IMR-90 (cell line): ENCODE data around the gene ENDOD1. TPM values are rescaled to one million over a fixed set of nuclear protein-coding genes. Genes with fewer than 3 reads are reported as not detected.

Experiments used
- ATAC-seq: fragments of 200-7000 bp; cut with Tn5 transposase; 2 replicates; pipeline ENCODE4 v1.9.1; 2020; ENCODE audit warnings: low read depth, mild to moderate bottlenecking, moderate library complexity
- BruUV-seq: library from RNA; stranded (reverse); fragments of 400-500 nt; replicated peaks from 2 replicates; lab custom pipeline; 2021; lab: Mats Ljungman, UMichigan
- CTCF ChIA-PET: fragments of 300-600 bp; formaldehyde crosslinking; extraction: SDS; loops from one replicate; lab custom pipeline; 2021; ENCODE audit warnings: antibody characterized with exemption; lab: Yijun Ruan, JAX
- POLR2A ChIA-PET: fragments of 300-600 bp; sonication (Branson Sonifier 250); formaldehyde crosslinking; loops from one replicate; lab custom pipeline; 2022; ENCODE audit warnings: antibody characterized with exemption; ENCODE audit not compliant: unreplicated experiment; lab: Charles Lee
- DNase-seq: peaks from one replicate; pipeline ENCODE4 v3.0.0; 2013
- H2AFZ ChIP-seq: replicated peaks from 2 replicates; pipeline ENCODE3; 2013; ENCODE audit warnings: low read length, mild to moderate bottlenecking; ENCODE audit not compliant: poor library complexity
- H2AK5ac ChIP-seq: 2 replicates; pipeline ENCODE4 v1.6.1; 2013; ENCODE audit warnings: low read depth, low read length, inconsistent platforms
- H2AK9ac ChIP-seq: replicated peaks from 2 replicates; pipeline ENCODE3; 2013; ENCODE audit warnings: mild to moderate bottlenecking, low read depth, low read length, moderate library complexity; ENCODE audit not compliant: poor library complexity
- H2BK120ac ChIP-seq: 2 replicates; pipeline ENCODE4 v1.6.1; 2013; ENCODE audit warnings: low read depth, low read length, inconsistent platforms
- H2BK15ac ChIP-seq: 3 replicates; pipeline ENCODE4 v1.6.1; 2013; ENCODE audit warnings: low read depth, low read length, inconsistent platforms
- H2BK20ac ChIP-seq: 2 replicates; pipeline ENCODE4 v1.6.1; 2013; ENCODE audit warnings: low read depth, mild to moderate bottlenecking, inconsistent platforms, low read length, moderate library complexity
- H2BK5ac ChIP-seq: 2 replicates; pipeline ENCODE4 v1.6.1; 2013; ENCODE audit warnings: mild to moderate bottlenecking, low read depth, low read length, inconsistent platforms; ENCODE audit not compliant: poor library complexity, severe bottlenecking
- H3K14ac ChIP-seq: replicated peaks from 2 replicates; pipeline ENCODE4 v1.6.1; 2013; ENCODE audit warnings: low read depth, low read length, inconsistent platforms
- H3K18ac ChIP-seq: 2 replicates; pipeline ENCODE4 v1.6.1; 2013; ENCODE audit warnings: low read depth, low read length, control low read depth
- H3K23ac ChIP-seq: 2 replicates; pipeline ENCODE4 v1.6.1; 2013; ENCODE audit warnings: low read depth, low read length, inconsistent platforms
- H3K27ac ChIP-seq: 2 replicates; pipeline ENCODE4 v1.5.1; 2013; ENCODE audit warnings: mild to moderate bottlenecking, control low read depth, low read length; ENCODE audit not compliant: insufficient read depth
- H3K27me3 ChIP-seq: 2 replicates; pipeline ENCODE4 v1.6.1; 2013; ENCODE audit warnings: low read length; ENCODE audit not compliant: control insufficient read depth, insufficient read depth
- H3K36me3 ChIP-seq: 2 replicates; pipeline ENCODE4 v1.6.1; 2013; ENCODE audit warnings: low read length, mixed read lengths; ENCODE audit not compliant: control insufficient read depth, insufficient read depth
- H3K4ac ChIP-seq: 2 replicates; pipeline ENCODE4 v1.6.1; 2013; ENCODE audit warnings: low read depth, low read length, inconsistent platforms
- H3K4me1 ChIP-seq: 2 replicates; pipeline ENCODE4 v1.6.1; 2013; ENCODE audit warnings: low read length, mixed read lengths; ENCODE audit not compliant: control insufficient read depth, insufficient read depth
- H3K4me2 ChIP-seq: 2 replicates; pipeline ENCODE4 v1.6.1; 2013; ENCODE audit warnings: low read depth, mild to moderate bottlenecking, control low read depth, low read length, moderate library complexity
- H3K4me3 ChIP-seq: 2 replicates; pipeline ENCODE4 v1.5.1; 2013; ENCODE audit warnings: low read depth, mild to moderate bottlenecking, control low read depth, low read length, moderate library complexity; ENCODE audit not compliant: insufficient read depth
- H3K56ac ChIP-seq: 2 replicates; pipeline ENCODE4 v1.6.1; 2013; ENCODE audit warnings: low read length, inconsistent platforms; ENCODE audit not compliant: insufficient read depth; ENCODE audit errors: extremely low read depth
- H3K79me1 ChIP-seq, 2 experiments: 2 replicates each; pipeline ENCODE4 v1.6.1; 2013; ENCODE audit warnings: low read length in 2 of 2, inconsistent platforms in 1 of 2, low read depth in 1 of 2
- H3K9ac ChIP-seq: 2 replicates; pipeline ENCODE4 v1.6.1; 2013; ENCODE audit warnings: low read depth, low read length, control low read depth
- H3K9me1 ChIP-seq: 2 replicates; pipeline ENCODE4 v1.6.1; 2013; ENCODE audit warnings: low read length, inconsistent platforms; ENCODE audit not compliant: insufficient read depth
- H3K9me3 ChIP-seq: 2 replicates; pipeline ENCODE4 v1.6.1; 2013; ENCODE audit warnings: low read length; ENCODE audit not compliant: control insufficient read depth, insufficient read depth
- H4K20me1 ChIP-seq: 2 replicates; pipeline ENCODE4 v1.6.1; 2013; ENCODE audit warnings: low read length, inconsistent platforms; ENCODE audit not compliant: insufficient read depth
- H4K5ac ChIP-seq: 2 replicates; pipeline ENCODE4 v1.6.1; 2013; ENCODE audit warnings: mild to moderate bottlenecking, low read depth, low read length, control low read depth
- H4K8ac ChIP-seq, 2 experiments: 2 replicates each; pipeline ENCODE4 v1.6.1; 2013; ENCODE audit warnings: low read depth in 2 of 2, low read length in 2 of 2, control low read depth in 1 of 2, inconsistent platforms in 1 of 2
- H4K91ac ChIP-seq: 2 replicates; pipeline ENCODE4 v1.6.1; 2013; ENCODE audit warnings: low read depth, low read length, inconsistent platforms; ENCODE audit not compliant: insufficient read depth
- BHLHE40 ChIP-seq: fragments of 150-350 bp; IDR thresholded peaks from 2 replicates; pipeline ENCODE4 v1.6.1; 2016; ENCODE audit warnings: mild to moderate bottlenecking, low read depth, low read length
- CEBPB ChIP-seq: IDR thresholded peaks from 2 replicates; pipeline ENCODE4 v1.6.1; 2012; ENCODE audit warnings: low read depth, low read length, improper control_type of control experiment
- CHD1 ChIP-seq: IDR thresholded peaks from 2 replicates; pipeline ENCODE4 v1.6.1; 2012; ENCODE audit warnings: low read depth, low read length, improper control_type of control experiment
- FOS ChIP-seq: fragments of 150-350 bp; IDR thresholded peaks from 2 replicates; pipeline ENCODE4 v1.6.1; 2016; ENCODE audit warnings: low read depth, low read length
- MAFK ChIP-seq: IDR thresholded peaks from 2 replicates; pipeline ENCODE4 v1.6.1; 2012; ENCODE audit warnings: low read depth, low read length, improper control_type of control experiment
- MAZ ChIP-seq: IDR thresholded peaks from 2 replicates; pipeline ENCODE4 v1.6.1; 2012; ENCODE audit warnings: low read depth, mild to moderate bottlenecking, low read length, improper control_type of control experiment, moderate library complexity, borderline replicate concordance
- MXI1 ChIP-seq: IDR thresholded peaks from 2 replicates; pipeline ENCODE4 v1.6.1; 2012; ENCODE audit warnings: low read depth, mild to moderate bottlenecking, low read length, moderate library complexity, borderline replicate concordance
- NFE2L2 ChIP-seq: fragments of 150-350 bp; IDR thresholded peaks from 2 replicates; pipeline ENCODE4 v1.6.1; 2016; ENCODE audit warnings: low read depth, mild to moderate bottlenecking, low read length
- POLR2A ChIP-seq: IDR thresholded peaks from 2 replicates; pipeline ENCODE4 v1.6.1; 2012; ENCODE audit warnings: mild to moderate bottlenecking, low read depth, low read length
- RAD21 ChIP-seq: IDR thresholded peaks from 2 replicates; pipeline ENCODE4 v1.6.1; 2012; ENCODE audit warnings: low read length, improper control_type of control experiment
- RCOR1 ChIP-seq: IDR thresholded peaks from 2 replicates; pipeline ENCODE4 v1.6.1; 2012; ENCODE audit warnings: mild to moderate bottlenecking, low read length, improper control_type of control experiment; ENCODE audit not compliant: insufficient replicate concordance
- RFX5 ChIP-seq: IDR thresholded peaks from 2 replicates; pipeline ENCODE4 v1.8.0; 2012; ENCODE audit warnings: low read depth, mild to moderate bottlenecking, low read length, moderate library complexity
- SMC3 ChIP-seq: fragments of 150-350 bp; IDR thresholded peaks from 2 replicates; pipeline ENCODE4 v1.6.1; 2016; ENCODE audit warnings: low read depth, mild to moderate bottlenecking, antibody characterized with exemption, low read length, moderate library complexity
- WGBS, 2 experiments: methylation state at CpG; one replicate each; pipeline versions ENCODE4 v1.1.5 to v1.1.7; 2013; ENCODE audit warnings: missing lambda C conversion rate in 2 of 2; ENCODE audit not compliant: insufficient read length in 1 of 2; ENCODE audit errors: extremely low coverage in 2 of 2; 5-methylcytosine and 5-hydroxymethylcytosine counted together
- dilution Hi-C: fragments of 300-500 bp; cut with HindIII; formaldehyde crosslinking; loops from one replicate; pipeline ENCODE4 v1.14.3; 2018; ENCODE audit warnings: low sequenced_read_pairs; ENCODE audit not compliant: unreplicated experiment
- in situ Hi-C: fragments of 300-500 bp; cut with MboI; formaldehyde crosslinking; loops from 3 replicates; pipeline ENCODE4 v1.14.3; 2019; ENCODE audit warnings: low sequenced_read_pairs, inconsistent platforms, mixed read lengths
- intact Hi-C: fragments of 100-400 bp; cut with micrococcal nuclease; formaldehyde crosslinking; loops from 2 replicates; pipeline ENCODE4 v1.10.0; 2022
- polyA plus RNA-seq, 3 experiments: library from polyadenylated mRNA; depleted of rRNA; stranded (reverse); fragments of >200 nt; gene quantifications; 2 replicates each; pipeline ENCODE4 v1.2.3, GENCODE V29; 2012; ENCODE audit warnings: low replicate concordance in 1 of 3
- total RNA-seq: library from RNA; depleted of rRNA; stranded (reverse); fragments of >200 nt; gene quantifications from 2 replicates; pipeline ENCODE4 v1.2.3, GENCODE V29; 2012
- TF ChIP-seq, protein P1 (sequence below): conservative IDR thresholded peaks from 2 replicates; pipeline ENCODE4 v1.5.1; 2012; ENCODE audit warnings: mild to moderate bottlenecking, low read depth, low read length, improper control_type of control experiment
- TF ChIP-seq, protein P2 (sequence below): fragments of 150-350 bp; IDR thresholded peaks from 2 replicates; pipeline ENCODE4 v1.6.1; 2017; ENCODE audit warnings: mild to moderate bottlenecking, antibody characterized with exemption, low read length, low read depth

Gene ENDOD1
- total and polyA plus RNA-seq, 2 of the 4 experiments (the other 2 are of a cell fraction), result 7.0 to 17.6 TPM

DNA sequence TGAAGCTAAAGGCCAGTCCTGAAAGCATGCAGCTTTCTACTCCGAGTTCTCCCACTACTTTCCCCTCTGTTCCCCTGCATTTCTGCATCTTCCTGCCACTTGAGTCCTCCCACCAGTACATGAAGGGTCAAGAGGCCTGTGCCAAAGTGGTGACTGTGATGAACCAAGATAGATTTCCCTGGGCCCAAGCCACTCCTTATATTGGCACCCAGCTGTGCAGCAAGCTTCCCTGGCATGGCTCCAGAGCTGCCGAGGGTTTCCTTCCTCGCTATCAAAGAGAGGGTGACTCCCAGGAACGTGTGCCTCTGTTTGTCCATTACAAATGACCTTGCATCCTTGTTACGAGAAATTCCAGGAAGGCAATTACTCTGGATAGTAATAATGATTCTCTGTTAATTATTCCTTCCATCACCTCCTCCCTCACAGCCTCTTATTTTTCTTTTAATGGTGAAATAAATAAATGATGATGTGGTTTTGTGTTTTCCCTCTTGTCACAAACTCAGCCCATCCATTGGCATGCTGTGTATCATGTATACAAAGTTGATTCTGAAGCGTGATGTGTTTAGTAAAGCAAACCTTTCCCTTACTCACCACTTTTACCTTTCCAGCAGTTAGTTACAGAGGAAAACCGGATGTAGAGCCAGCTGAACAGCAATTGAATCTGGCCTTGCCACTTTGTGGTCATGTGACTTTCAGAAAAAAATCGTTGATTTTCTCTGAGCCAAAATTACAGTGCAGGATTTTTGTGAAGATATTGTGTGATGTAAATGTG, 14.7 kb upstream of the ENDOD1 start:
- in situ Hi-C loops (loop anchor here (5.0 to 25.0 kb wide), 2 partner anchors 687 to 1362 kb away; no protein-coding TSS in a partner anchor), intact Hi-C loops (no loop called here), dilution Hi-C loops (no loop called here)
- no peak overlapping the region for H3K56ac ChIP-seq
- no peak overlapping the region for H4K8ac ChIP-seq
- H2AFZ ChIP-seq, result no peak overlapping the region
- H3K36me3 ChIP-seq, result no peaks in the 10 kb centered on the region
- no peak overlapping the region for H2BK5ac ChIP-seq
- no CpG with 5 or more reads among the region's 8 CpGs for WGBS, 2 experiments
- no peaks in the 10 kb centered on the region for H3K27me3 ChIP-seq
- no TSS peak for BruUV-seq
- H2AK9ac ChIP-seq, result no peak overlapping the region
- no peak overlapping the region for H3K9ac ChIP-seq
- H2BK15ac ChIP-seq, result no peak overlapping the region
- DNase-seq (no peak), ATAC-seq (no peak)
- no peak overlapping the region for H2AK5ac ChIP-seq
- no peak overlapping the region for H4K91ac ChIP-seq
- H3K79me1 ChIP-seq, result peaks cover 3 to 6% of the 10 kb centered on the region in 2 experiments; a peak in 2 of 4 replicates
- no peak overlapping the region for H2BK120ac ChIP-seq
- H3K4me2 ChIP-seq, result no peak overlapping the region
- no peaks in the 10 kb centered on the region for H4K20me1 ChIP-seq
- TF ChIP-seq MXI1 (no peak), RAD21 (no peak), MAFK (no peak), NFE2L2 (no peak), CHD1 (no peak), CEBPB (no peak), RFX5 (no peak), SMC3 (no peak), FOS (no peak), BHLHE40 (no peak), MAZ (no peak), POLR2A (no peak), RCOR1 (no peak)
- TF ChIP-seq, protein P1, sequence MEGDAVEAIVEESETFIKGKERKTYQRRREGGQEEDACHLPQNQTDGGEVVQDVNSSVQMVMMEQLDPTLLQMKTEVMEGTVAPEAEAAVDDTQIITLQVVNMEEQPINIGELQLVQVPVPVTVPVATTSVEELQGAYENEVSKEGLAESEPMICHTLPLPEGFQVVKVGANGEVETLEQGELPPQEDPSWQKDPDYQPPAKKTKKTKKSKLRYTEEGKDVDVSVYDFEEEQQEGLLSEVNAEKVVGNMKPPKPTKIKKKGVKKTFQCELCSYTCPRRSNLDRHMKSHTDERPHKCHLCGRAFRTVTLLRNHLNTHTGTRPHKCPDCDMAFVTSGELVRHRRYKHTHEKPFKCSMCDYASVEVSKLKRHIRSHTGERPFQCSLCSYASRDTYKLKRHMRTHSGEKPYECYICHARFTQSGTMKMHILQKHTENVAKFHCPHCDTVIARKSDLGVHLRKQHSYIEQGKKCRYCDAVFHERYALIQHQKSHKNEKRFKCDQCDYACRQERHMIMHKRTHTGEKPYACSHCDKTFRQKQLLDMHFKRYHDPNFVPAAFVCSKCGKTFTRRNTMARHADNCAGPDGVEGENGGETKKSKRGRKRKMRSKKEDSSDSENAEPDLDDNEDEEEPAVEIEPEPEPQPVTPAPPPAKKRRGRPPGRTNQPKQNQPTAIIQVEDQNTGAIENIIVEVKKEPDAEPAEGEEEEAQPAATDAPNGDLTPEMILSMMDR, result no peak
- TF ChIP-seq, protein P2, sequence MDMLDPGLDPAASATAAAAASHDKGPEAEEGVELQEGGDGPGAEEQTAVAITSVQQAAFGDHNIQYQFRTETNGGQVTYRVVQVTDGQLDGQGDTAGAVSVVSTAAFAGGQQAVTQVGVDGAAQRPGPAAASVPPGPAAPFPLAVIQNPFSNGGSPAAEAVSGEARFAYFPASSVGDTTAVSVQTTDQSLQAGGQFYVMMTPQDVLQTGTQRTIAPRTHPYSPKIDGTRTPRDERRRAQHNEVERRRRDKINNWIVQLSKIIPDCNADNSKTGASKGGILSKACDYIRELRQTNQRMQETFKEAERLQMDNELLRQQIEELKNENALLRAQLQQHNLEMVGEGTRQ, result no peak
- no peak overlapping the region; the same call in 1 of the 2 replicates for H3K18ac ChIP-seq
- H3K4me1 ChIP-seq, result no peaks in the 10 kb centered on the region; the same call in 1 of the 2 replicates
- CTCF ChIA-PET, result interaction anchor here (1.0 kb wide), 1 partner anchor 8 kb away, joined by 3 read pairs; the partner anchor contains the start of gene SRSF8
- H2BK20ac ChIP-seq, result no peak overlapping the region
- no peaks in the 10 kb centered on the region for H3K9me1 ChIP-seq
- no peak overlapping the region for H3K23ac ChIP-seq
- H4K5ac ChIP-seq, result no peak overlapping the region
- no peak overlapping the region; the same call in 1 of the 2 replicates for H3K4ac ChIP-seq
- H3K4me3 ChIP-seq, result no peak overlapping the region
- no peak overlapping the region for H3K14ac ChIP-seq
- no peak overlapping the region for H3K27ac ChIP-seq
- no peaks in the 10 kb centered on the region for H3K9me3 ChIP-seq
- POLR2A ChIA-PET, result no interaction called here
